Tongue (tissue), 2 donors: ENCODE measurements around the gene KEL. TPM values are rescaled to one million over a fixed set of nuclear protein-coding genes. Genes with fewer than 3 reads are reported as not detected.
A peak's percentile ranks its signal among the peaks of the same experiment; 100 is the strongest.

ENCODE experiments used
- DNase-seq: peaks from one replicate; pipeline ENCODE4 v3.0.0-alpha.2; 2015
- total RNA-seq: library from RNA; depleted of rRNA; stranded (reverse); fragments of >200 nt; gene quantifications from one replicate; pipeline ENCODE4 v1.2.3, GENCODE V29; 2014

Gene KEL
- total RNA-seq, 1 donor from 2014 or later, result 1.6 TPM

DNA sequence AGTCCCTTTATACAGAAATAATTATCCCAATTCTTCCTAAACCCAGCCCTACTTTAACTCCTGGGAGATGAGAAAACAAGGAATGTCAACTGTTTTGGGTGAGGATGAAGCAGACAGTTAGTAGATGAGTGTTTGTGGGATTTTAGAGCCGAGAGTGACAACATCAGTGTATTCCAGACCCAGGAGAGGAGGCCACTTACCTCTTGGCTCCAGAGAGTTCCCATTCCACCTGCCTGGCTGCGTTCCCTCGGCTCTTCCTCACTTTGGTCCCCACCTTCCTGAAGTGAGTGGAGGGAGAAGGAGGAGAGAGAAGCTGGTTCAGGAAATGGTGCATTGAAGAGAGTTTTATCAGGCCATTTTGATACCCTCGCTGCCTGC lies 579 bp downstream of the KEL start:
- DNase-seq, result no peak

DNA sequence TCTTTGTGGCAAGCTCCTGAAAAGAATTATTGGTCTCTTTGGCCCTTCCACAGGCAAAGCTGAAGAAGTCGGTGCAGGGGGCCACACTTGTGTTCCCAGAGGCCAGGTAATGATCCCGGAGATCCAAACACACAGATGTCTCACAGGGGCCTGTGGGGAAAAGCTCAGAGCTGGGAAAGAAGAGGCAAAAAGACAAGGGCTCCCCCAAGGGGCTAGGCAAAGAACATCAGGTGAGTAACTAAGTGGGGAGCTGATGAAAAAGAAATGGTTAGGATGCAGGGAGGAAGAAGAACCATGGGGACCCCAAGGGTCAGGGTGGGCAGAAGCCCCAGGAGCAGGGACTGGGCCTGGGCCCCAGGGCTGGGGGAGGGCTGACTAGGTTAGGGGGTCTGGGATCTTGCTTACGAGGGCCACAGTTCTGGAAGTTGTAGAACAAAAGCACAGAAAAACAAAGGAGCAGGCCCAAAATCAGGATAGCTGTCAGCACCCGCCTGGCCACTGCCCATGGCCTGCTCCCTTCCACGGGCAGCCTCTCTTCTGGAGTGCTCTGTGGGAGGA lies 1.1 kb downstream of the KEL start:
- no peak for DNase-seq

DNA sequence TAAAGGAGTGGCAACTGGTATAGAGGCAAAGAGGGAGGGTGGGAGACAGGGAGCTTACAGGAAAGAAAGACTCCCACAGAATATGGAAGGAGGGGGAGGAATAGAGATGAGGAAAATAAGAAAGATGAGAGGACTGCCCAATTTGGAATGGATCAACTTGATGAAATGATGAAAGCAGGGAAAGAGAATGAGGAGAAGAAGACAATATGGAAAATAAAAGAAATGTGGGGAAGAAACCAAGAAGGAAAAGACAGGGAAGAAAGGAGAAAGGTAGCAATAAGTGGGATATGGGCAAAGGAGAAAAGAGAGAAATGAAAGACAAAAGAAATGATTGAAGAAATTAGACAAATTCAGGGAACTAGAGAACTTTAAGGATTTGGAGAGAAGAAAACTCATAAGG lies 3.0 kb downstream of the KEL start:
- no peak for DNase-seq

DNA sequence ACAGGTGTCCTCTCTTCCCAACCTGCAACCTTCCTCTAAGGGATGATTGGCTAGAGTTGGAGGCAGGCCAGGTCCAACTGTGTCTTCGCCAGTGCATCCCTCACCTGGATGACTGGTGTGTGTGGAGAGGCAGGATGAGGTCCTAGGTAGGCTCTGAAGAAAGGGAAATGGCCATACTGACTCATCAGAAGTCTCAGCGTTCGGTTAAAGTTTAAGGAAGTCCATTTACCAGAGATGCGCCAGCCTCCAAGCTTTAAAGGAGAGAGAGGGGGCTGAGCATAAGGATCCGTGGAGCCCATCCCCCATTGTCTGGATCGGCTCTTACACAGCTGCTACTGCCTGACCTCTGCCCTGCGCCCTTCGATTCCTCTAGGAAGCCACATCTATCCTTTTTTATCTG lies 4.4 kb downstream of the KEL start:
- DNase-seq, result no peak

DNA sequence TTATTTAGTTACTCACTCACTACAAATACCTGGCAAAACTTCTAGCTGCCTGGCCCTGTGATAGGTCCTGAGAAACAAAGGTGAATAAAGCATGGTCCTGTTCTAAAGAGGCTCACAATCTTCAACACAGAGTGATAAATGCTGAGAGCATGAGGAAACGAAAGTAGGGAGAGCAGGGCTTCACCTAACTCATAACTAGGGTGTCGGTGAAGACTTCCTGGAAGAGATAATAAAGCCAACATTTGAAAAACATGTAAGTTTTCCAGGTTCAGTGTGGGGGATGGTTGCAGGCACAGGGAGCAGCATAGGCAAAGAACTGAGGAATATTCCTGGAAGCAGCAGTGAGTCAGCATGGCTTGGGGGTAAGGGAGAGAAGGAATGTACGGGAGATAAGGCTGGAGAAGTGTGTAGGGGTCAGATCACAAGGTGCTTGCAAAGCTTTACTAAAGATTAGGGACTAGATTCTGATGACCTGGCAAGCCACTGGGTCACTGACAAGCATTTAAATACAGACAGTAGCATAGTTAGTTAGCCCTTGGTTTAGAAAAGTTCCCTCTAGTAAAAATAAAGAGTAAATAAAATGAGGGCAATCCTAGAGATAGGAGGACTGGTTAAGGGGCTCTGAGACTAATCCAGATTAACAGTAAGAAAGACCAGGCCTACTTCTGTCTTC lies 5.1 kb downstream of the KEL start:
- DNase-seq, result no peak

DNA sequence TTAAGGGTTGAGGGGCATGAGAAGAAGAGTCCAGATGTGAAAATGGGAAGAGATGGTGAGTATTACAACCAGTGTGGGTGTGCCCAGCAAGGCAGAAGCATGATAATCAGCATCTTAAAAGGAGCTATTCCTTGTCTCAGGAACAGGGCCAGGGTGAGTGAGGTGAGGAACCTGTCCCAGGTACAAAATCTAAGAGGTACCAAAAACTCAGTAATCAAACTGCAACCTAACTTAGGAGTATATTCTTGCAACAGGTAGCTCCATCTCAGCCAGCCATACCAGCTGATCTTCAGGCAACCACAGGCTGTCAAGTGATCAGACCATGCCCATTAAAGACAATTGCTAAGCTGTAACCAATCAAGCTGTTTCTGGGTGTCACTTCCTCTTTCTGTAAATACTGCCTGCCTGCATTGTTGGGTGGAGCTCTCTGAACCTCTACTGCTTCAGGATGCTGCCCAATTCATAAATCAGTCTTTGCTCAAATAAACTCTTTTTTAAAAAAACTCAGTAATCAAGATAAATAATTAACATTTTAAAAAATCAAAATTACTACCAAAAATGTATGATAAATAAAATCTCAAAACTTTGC lies 7.4 kb downstream of the KEL start:
- DNase-seq, result no peak

DNA sequence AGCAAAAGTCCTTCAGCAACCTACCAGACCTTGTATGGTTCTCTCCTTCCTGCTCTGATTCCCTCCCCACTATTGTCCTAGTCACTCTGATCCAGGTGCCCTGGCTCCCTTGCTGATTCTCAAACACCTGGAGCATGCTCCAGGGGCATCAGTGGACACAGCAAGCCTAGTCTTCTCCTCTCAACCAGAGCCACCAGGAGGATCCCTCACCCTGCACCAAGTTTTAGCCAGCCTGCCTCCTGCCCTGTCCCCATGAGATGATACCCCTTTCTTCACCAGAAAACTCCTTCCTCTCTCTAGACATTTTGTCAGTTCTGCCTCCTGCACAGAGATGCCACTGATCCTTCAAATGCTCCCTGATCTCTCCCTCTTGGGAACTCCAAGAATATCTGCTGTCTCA lies 11.9 kb downstream of the KEL start:
- no peak for DNase-seq

DNA sequence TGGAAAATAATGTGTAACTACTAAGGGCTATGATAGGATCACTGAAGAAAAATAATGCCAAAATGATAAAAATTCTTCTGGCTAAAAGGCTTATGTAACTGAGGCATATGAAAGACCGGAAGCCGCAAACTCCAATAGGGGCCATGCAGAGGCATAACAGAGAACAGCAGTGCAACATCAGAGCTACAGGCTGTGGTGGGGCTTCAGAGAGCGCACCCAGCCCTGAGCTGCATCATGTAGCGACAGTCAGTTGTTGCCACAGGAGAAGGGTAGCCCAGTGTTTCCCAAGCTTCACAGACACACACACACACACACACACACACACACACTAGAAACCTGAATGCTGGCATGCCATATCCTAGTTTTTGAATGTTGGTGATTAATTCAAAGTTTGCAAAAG lies 13.6 kb downstream of the KEL start:
- no peak for DNase-seq

DNA sequence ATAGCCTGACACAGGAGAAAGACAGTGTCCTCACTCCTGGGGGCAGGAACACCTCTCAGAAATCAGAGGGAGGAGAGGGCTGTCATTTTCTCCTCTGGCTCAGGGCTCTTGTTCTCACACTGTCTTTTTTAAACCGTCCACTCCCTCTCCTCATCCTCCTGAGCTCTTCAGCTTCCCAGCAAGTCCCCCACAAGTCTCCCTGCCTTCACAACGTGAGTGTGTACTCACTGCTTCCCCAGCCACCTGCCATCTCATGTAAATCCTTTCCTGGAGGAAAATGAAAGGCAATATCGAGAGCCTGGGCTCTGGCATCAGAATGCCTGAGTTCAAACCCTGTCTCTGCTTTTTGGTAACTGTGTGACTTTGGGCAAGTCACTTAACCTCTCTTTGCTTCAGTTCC lies 17.2 kb downstream of the KEL start:
- no peak for DNase-seq

DNA sequence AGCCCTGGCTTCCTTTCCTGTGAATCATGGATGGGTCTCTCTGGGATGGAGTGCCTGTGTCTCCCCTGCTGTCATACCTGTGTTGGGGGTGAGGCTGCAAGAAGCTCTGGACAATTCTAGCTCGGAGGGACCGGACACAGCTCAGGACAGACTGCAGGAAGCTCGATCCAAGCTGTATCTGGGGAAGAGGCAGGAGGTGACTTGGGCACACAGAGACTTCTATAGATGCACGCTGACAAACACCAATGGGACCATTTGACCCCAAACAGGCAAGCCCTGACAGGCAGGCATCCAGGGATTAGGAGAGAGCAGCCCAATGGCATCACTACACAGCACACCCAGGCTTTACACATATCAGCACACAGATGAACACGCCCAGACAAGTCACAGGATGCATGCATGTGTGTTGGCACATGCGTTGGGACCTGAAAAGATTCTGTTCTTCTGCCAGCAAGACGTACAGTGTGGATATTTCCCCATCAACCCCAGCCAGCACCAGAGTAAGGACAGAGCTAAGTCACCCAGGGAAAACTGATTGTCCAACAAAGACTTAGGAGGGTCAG lies 18.4 kb downstream of the KEL start:
- peak; percentile 18 for DNase-seq

DNA sequence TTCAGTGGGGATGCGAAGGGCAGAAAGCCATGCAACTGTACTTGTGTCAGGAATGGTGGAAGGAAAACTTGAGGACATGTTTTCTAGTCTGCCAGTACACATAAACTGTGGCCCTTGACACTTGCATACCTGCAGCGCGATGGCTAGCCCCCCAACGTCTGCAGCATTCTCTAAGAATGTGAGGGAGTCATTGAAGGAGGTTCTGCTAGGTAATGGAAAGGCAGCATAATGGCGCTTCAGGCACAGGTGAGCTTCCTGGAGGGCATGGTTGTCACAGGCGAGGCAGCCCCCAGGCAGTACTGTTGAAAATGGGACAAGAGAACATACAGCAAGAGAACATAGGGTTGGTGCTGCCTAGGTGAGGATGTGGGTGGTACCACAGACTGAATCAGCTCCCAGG lies 19.4 kb downstream of the KEL start:
- DNase-seq, result no peak

DNA sequence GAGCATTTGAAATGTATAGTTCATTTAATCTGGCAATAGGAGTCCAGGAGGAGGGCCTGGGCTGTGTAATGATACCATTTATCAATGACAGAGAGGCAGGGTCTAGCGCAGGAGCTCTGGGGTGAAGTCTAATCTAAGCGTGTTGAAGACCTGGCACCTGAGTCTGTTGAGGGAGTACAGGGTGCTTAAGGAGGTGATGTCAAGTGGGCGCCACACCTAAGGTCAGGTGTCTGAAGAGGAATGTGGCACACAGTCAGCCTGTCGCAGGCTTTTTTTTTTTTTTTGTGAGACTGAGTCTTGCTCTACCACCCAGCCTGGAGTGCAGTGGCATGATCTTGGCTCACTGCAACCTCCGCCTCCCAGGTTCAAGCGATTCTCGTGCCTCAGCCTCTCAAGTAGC lies 20.6 kb downstream of the KEL start:
- DNase-seq, result no peak

DNA sequence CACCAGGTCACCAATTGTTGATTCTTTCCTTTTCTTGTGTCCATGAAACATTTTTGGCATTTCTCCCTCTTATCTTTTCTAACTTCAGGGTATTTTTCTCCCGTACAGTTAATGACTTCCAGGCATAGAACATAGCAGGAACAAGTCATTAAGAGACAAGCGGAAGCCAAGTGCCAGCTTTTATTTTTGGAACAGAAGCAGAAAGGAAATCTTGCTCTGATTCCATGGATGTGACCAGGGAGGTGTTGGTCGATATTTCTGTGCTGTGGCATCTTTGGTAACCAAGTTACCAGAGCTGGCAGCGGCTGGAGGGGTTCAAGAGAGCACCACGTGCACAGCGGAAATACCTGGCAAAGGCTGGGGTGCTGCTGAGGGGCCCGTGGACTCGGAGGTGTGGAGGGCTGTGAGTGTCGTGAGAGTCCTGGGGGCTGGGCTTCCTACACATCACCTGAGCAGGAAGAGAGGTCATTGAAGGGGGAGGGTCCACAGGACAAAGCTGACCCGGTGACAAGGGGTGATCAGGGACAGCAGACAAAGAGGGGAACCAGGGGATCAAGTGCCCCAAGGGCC lies 21.1 kb downstream of the KEL start:
- no peak for DNase-seq

DNA sequence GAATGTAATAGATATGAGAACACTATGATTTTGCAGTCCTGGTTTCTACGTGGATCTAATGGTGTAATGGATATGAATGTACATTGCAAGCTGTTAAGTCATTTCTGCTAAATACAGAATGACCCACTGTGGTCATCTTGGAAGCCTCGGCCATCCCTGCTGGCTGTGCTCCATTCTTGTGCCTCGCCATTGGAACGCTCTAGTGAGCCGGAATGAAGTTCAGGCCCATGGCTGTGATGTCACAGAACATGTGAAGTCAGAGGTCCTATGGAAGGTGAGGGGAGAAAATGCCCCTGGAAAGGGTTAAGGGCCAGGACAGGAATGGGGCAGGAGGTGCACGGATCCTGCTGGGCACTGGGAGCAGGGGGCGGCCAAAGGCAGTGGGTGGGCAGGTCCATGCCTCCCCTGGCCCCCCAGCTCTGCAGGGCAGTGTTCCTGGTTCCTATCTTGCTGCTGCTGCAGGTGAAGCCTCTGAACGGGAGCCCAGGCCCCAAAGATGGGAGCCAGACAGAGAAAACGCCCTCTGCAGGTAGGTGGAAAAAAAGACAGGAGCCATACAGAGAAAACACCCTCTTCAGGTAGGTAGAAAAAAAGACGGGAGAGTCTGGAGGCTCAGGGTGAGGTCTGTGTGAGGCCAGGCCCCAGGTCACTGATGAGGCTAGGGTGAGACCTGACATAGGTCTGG lies 22.8 kb downstream of the KEL start, which contains the start of gene LLCFC1:
Gene LLCFC1 (plus strand): TSS at position 259 of the 685 bp plus-strand sequence. CDS start 138 bp downstream, at position 397.
- DNase-seq, result no peak

DNA sequence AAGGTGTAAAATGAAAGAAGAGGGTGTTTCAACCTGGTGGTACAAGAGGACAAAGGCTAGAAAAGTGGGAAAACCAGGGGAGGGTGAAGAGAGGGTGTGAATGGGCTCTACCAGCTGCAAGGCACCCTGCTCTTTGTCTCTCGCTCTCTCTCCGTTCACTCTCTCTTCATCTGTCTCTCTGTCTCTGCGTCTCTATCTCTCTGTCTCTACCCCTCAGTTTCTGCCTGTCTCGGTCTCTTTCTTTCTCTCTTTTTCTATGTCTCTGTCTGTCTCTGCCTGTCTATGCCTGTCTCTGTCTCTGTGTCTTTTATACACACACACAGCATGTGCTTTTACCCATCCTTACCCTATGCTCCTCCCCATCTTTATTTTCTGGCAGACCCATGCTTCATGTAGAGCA lies 23.6 kb downstream of the KEL start:
- no peak for DNase-seq

DNA sequence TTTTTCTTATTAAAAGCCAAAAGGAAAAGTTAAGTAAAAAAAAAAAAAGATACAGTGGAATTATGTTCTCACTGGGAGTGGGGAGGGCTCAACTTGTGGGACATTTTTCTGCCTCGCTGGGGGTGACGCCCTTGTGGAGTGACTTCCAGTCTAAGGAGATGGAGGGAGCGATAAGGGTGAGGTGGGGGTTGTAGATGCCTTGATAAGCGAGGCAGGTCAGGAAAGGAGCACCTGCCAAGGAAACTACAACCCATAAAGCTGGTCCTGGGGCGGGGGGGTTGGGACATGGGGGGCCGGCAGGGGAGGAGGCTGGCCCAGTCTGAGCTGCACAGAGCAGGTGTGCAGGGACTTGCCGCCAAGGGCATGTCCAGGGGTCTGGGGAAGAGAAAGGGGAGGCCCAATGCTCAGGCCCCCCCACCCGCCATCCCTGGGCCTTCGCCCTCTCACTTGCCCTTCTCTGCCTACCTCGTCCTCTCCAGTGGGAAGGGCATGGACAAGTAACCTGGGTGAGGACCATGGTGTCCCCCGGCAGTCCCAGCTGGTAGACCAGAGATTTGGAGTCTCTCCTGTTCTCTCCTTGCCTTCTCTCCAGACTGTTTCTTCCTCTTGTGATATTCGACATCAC lies 26.1 kb downstream of the KEL start:
- no peak for DNase-seq

DNA sequence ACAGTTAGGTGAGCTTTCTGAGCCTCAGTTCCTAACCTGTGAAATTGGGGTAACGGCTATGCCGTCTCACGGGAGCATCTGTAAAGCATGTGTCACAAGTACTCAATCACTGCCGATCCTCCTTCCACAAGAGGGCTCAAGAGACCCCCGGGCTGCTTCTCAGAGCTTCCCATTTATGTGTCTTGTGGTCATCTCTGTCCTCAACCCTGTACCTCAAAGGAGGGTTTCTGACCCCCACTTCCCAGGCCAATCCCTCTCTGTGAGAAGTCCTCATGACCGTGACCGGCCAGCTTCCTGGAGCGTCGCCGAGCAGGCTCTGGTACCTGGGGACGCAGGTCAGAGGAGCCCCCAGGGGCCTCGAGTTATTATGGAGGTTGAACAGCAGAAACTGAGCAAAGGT lies 28.1 kb downstream of the KEL start:
- DNase-seq, result no peak

DNA sequence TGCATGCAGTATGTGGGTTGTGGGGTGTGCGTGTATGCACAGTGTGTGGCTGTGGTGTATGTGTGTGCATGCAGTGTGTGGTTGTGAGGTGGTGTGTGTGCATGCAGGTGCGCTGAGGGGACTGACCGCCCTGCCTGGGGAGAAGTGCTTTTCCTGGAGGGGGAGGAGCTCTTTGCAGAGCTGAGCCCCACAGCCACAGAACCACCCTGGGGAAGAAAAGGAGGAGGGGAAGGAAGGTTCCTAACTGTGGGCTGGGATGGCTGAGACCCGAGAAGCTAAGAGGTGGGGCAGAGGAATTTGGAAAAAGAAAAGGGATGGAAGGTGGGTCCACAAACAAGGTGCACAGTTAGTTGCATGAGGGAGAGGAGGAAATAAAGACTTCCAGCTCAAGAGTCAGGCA lies 28.5 kb downstream of the KEL start, which contains the start of gene TRPV5:
Gene TRPV5 (minus strand): TSS at position 123 of the 400 bp plus-strand sequence. CDS start 287 bp downstream, outside the sequence.
- DNase-seq, result no peak

DNA sequence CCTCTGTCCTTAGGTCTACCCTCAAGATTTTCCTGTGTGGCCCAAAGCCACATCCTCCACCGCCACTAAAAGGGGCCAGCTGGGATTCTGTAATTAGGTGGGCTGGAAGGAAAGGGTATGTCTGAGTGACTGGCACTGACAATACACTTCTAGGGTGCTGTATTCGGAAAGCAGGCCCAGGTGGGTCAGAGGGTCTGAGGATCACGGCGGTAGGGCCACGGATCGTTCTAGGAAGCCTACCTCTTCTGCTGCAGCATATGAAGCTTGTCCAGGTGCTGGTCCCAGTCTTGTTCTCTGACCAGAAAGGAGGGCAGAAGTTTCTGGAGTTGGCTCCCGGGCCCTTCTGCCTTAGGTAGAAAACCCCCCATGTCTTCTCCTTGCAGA lies 29.1 kb downstream of the KEL start:
- DNase-seq, result no peak

DNA sequence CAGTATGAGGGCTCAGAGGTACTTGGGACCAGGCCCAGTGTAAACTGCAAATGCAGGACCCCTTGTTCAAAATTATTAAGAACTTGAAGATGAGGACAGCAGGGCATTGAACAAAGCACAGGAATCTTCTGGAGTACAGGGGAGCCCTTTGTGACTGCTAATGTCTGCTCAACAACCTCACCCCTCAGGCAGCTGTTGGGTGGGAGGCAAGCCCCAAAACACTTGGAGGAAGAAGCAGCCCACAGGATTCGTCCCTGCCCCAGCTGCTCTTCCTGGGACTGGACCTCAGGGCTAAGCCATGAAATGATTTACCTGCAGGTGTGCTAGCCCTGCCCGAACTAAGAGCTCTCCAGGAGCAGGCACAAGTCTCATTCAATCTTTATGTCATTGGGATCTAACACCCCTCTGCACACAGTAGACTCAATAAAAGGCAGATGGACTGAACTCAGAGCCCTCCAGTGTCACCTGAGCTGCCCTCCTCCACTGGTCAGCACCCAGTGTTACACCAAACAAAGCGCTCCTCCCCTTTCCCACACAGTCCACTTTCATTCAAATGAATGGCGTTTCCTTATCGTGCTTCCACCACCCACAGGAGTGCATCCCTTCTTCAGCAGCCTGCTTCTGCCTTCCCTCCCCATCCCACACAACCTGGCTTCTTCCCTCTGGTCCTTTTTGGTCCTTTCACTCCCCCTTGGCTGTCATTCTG lies 29.6 kb downstream of the KEL start:
- no peak for DNase-seq

DNA sequence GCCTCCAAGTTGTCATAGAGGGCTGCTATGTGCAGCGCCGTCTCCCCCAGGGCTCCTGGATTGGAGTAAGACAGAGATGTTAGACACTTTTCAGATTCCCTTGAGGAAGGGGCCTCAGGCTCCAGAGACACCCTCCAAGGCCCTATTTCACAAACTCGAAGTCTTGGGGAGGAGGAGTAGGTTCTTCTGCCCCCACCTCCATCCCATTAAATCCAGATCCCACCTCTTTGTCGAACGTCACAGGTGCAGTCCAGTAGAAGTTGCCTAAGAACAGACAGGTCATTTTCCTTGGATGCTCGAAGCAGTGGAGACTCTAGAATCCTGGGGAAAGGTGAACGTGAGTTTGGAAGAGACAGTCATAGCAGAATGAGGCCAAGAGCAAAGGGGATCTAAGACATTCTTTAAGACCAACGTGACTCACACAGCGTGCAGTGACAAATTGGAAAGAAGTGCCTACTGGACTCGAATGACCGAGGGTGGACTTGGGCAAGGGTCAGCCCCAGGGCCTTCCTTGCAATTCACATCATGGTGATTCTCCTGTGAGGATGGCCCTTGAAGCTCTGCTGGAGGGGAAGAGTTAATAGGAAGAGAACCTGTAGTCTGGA lies 31.9 kb downstream of the KEL start:
- no peak for DNase-seq
